ENCODE data around the gene GPRC5C.

The GPRC5C gene

GRCh38 chr17:74426551-74427047 is 5.3 kb upstream of the GPRC5C start:
- no peak for TF ChIP-seq CTCF (IDR thresholded peaks at IDR 0.05)
- no peaks in the 10 kb centered on the region for H3K79me2 ChIP-seq
- H3K4me3 ChIP-seq (ENCODE audit: low read depth, low read length): no peak overlapping the region
- H3K9ac ChIP-seq: no peak overlapping the region
- peak overlapping the region; percentile 85 for H2AFZ ChIP-seq
- H3K9me3 ChIP-seq (ENCODE audit: control insufficient read depth, low read length): no peaks in the 10 kb centered on the region
- H3K27ac ChIP-seq: peak overlapping the region; percentile 77
- H3K36me3 ChIP-seq (ENCODE audit: control insufficient read depth, insufficient read depth, low read length): no peaks in the 10 kb centered on the region
- H3K4me1 ChIP-seq: peaks cover 27% of the 10 kb centered on the region
- H3K4me2 ChIP-seq (ENCODE audit: low read length): no peak overlapping the region
- no peaks in the 10 kb centered on the region for H3K27me3 ChIP-seq (ENCODE audit: control insufficient read depth, insufficient read depth, low read length)

GRCh38 chr17:74427048-74427762 is 4.7 kb upstream of the GPRC5C start:
- Histone ChIP-seq H3K4me2 (ENCODE audit: low read length) (peak overlapping the region; percentile 3), H3K27ac (peak overlapping the region; percentile 77), H3K4me3 (ENCODE audit: low read depth, low read length) (no peak overlapping the region), H3K4me1 (peaks cover 27% of the 10 kb centered on the region), H2AFZ (peak overlapping the region; percentile 85), H3K27me3 (ENCODE audit: control insufficient read depth, insufficient read depth, low read length) (no peaks in the 10 kb centered on the region), H3K36me3 (ENCODE audit: control insufficient read depth, insufficient read depth, low read length) (no peaks in the 10 kb centered on the region), H3K9me3 (ENCODE audit: control insufficient read depth, low read length) (no peaks in the 10 kb centered on the region), H3K79me2 (no peaks in the 10 kb centered on the region), H3K9ac (no peak overlapping the region)
- TF ChIP-seq CTCF (IDR thresholded peaks at IDR 0.05): no peak

- H3K9ac ChIP-seq: no peak overlapping the region
- no peak overlapping the region for H3K4me2 ChIP-seq (ENCODE audit: low read length)
- peak overlapping the region; percentile 77 for H3K27ac ChIP-seq
- no peaks in the 10 kb centered on the region for H3K36me3 ChIP-seq (ENCODE audit: control insufficient read depth, insufficient read depth, low read length)
- H3K4me3 ChIP-seq (ENCODE audit: low read depth, low read length): no peak overlapping the region
- peaks cover 27% of the 10 kb centered on the region for H3K4me1 ChIP-seq
- H3K9me3 ChIP-seq (ENCODE audit: control insufficient read depth, low read length): no peaks in the 10 kb centered on the region
- no peak for TF ChIP-seq CTCF (IDR thresholded peaks at IDR 0.05)
- peaks cover 2% of the 10 kb centered on the region for H3K79me2 ChIP-seq
- peak overlapping the region; percentile 85 for H2AFZ ChIP-seq
- no peaks in the 10 kb centered on the region for H3K27me3 ChIP-seq (ENCODE audit: control insufficient read depth, insufficient read depth, low read length)
These were observed 4.1 kb upstream of the GPRC5C start for GRCh38 chr17:74427763-74428153.

DNA sequence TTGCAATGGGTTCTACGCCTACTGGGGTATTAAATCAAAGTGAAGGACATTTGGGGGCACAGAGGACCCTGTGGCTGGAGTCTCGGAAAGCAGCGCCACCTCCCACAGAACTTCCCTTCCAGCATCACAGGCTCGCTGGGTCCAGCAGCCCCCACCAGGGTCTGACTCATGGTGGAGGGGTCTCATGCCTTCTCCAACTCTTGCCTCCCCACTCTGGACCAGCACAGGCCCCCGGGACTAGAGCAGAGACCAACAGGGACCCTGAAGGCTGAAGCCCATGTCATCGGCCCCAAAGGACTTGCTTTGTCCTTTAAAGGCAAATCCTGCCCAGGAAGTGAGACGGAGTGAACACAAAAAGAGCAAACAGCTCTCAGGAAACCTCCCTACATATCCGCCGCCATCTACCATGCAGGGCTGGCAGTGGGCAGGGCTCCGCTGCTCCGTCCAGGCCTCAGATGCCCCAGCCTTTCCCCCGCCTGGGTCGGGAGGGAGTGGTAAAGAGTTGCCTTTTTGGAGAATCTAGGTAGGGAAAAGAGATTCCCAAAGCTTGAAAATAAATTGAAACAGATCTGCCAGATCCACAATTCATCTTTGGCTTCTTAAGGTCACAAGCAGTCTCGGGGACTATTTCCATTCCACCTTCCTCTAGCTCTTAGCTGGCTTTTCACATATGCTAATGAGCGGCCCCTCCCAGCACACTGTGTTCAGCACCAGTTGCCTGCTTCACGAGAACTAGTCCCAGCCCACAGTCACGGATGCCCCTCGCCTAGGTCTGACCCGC is 2.1 kb upstream of the GPRC5C start:
- peak overlapping the region; percentile 99 for H3K9ac ChIP-seq
- peak overlapping the region; percentile 99 for H3K27ac ChIP-seq
- peaks cover 34% of the 10 kb centered on the region for H3K4me1 ChIP-seq
- peak overlapping the region; percentile 89 for H2AFZ ChIP-seq
- H3K36me3 ChIP-seq (ENCODE audit: control insufficient read depth, insufficient read depth, low read length): no peaks in the 10 kb centered on the region
- peak overlapping the region; percentile 99 for H3K4me2 ChIP-seq (ENCODE audit: low read length)
- peak overlapping the region; percentile 94 for H3K4me3 ChIP-seq (ENCODE audit: low read depth, low read length)
- H3K79me2 ChIP-seq: peaks cover 19% of the 10 kb centered on the region
- no peaks in the 10 kb centered on the region for H3K9me3 ChIP-seq (ENCODE audit: control insufficient read depth, low read length)
- TF ChIP-seq CTCF (IDR thresholded peaks at IDR 0.05): no peak
- H3K27me3 ChIP-seq (ENCODE audit: control insufficient read depth, insufficient read depth, low read length): no peaks in the 10 kb centered on the region

Data from parathyroid adenoma (tissue), 2 donors.